ENCODE results near the gene HSPB7. TPM values are rescaled to one million over a fixed set of nuclear protein-coding genes. Genes with fewer than 3 reads are reported as not detected.

HSPB7 gene
- total RNA-seq, 1 experiment from 2014 or later, result not detected

DNA sequence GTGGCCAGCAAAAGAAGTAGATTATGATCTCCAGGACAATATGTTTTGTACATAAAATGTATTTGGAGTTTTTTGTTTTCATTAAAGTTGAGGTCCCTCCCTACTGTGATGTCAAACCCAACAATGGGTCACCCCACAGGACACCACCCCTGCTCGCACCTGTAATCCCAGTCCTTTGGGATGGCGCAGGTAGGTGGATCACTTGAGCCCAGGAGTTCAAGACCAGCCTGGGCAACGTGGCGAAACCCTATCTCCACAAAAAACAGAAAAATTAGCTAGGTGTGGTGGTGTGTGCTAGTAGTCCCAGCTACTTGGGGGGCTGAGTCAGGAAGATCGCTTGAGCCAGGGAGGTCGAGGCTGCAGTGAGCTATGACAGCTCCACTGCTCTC lies 50.9 kb downstream of the HSPB7 start:
- peaks cover 0 to 4% of the 10 kb centered on the region in 2 experiments; a peak in 1 of 4 replicates for H3K4me1 Mint-ChIP-seq
- Histone ChIP-seq H3K9me3 (ENCODE audit: control insufficient read depth, low read depth, low read length) (no peaks in the 10 kb centered on the region), H4K8ac (replicated peaks; ENCODE audit: insufficient read length, low read depth, low read length) (no peak overlapping the region), H2BK15ac (ENCODE audit: low read depth, low read length) (no peak overlapping the region), H2BK5ac (ENCODE audit: insufficient read length, low read length) (no peak overlapping the region), H3K56ac (ENCODE audit: insufficient read length, low read depth, low read length) (no peak overlapping the region), H3K79me2 (ENCODE audit: insufficient read depth, low read length) (no peaks in the 10 kb centered on the region), H3K9ac (ENCODE audit: extremely low read depth, insufficient read length, low read length) (no peak overlapping the region), H3K4me2 (ENCODE audit: insufficient read depth, insufficient read length, low read length) (no peak overlapping the region), H3K23me2 (ENCODE audit: insufficient read length, low read depth, low read length, poor library complexity, severe bottlenecking) (no peaks in the 10 kb centered on the region), H3K4ac (ENCODE audit: low read depth, low read length) (no peak overlapping the region), H3K4me1 (ENCODE audit: insufficient read depth, low read length) (no peaks in the 10 kb centered on the region), H2BK20ac (ENCODE audit: low read depth, low read length, poor library complexity, severe bottlenecking) (no peak overlapping the region), H2BK12ac (ENCODE audit: insufficient read length, low read depth, low read length) (no peak overlapping the region), H3K27me3 (ENCODE audit: insufficient read depth, low read length) (no peaks in the 10 kb centered on the region), H4K5ac (ENCODE audit: insufficient read length, low read depth, low read length) (no peak overlapping the region), H3K23ac (ENCODE audit: insufficient read length, low read depth, low read length) (no peak overlapping the region), H3K14ac (ENCODE audit: insufficient read depth, low read length) (no peak overlapping the region), H3K79me1 (ENCODE audit: insufficient read depth, low read depth, low read length, poor library complexity, severe bottlenecking) (no peaks in the 10 kb centered on the region), H2BK120ac (ENCODE audit: low read depth, low read length, poor library complexity, severe bottlenecking) (no peak overlapping the region), H4K20me1 (ENCODE audit: control insufficient read depth, insufficient read depth, insufficient read length) (no peaks in the 10 kb centered on the region), H2AFZ (ENCODE audit: low read length) (no peak overlapping the region), H3T11ph (ENCODE audit: low read length) (no peak overlapping the region), H2AK5ac (ENCODE audit: insufficient read length, low read length) (no peak overlapping the region), H3K18ac (ENCODE audit: insufficient read length, low read depth, low read length) (no peak overlapping the region), H4K91ac (ENCODE audit: insufficient read length, low read depth, low read length) (no peak overlapping the region), H3K27ac (ENCODE audit: insufficient read length, low read depth, low read length) (no peak overlapping the region)
- WGBS (ENCODE audit: extremely low coverage, insufficient read length, low lambda C conversion rate), result no CpG with 5 or more reads among the region's 6 CpGs
- H3K27me3 Mint-ChIP-seq (ENCODE audit: low read depth), result peaks cover 11% of the 10 kb centered on the region
- no peak overlapping the region for H3K4me3 Mint-ChIP-seq
- TF ChIP-seq CTCF (conservative IDR thresholded peaks at IDR 0.05), result no peak
- DNase-seq, result no peak
- peaks cover 4 to 11% of the 10 kb centered on the region in 2 experiments; a peak in 4 of 5 replicates for H3K9me3 Mint-ChIP-seq
- H3K36me3 Mint-ChIP-seq (ENCODE audit: insufficient read depth in 1 of 3, low read depth in 3 of 3), result peaks cover 22 to 33% (median 25%) of the 10 kb centered on the region in 3 experiments
- H3K27ac Mint-ChIP-seq, result peak overlapping the region in 1 of 3 experiments; percentile 23; a peak in 1 of 7 replicates
